NCI-H460 (cell line): ENCODE results near the gene DNPEP. TPM values are rescaled to one million over a fixed set of nuclear protein-coding genes. Genes with fewer than 3 reads are reported as not detected.

Source experiments
- small RNA-seq, 2 experiments: library from RNA; depleted of rRNA; stranded (forward); fragments of <200 nt; gene quantifications; one replicate each; pipeline ENCODE3, GENCODE V24; 2014
- total RNA-seq: library from RNA; depleted of rRNA; stranded (reverse); fragments of >200 nt; shearing (Covaris generic); gene quantifications from 2 replicates; pipeline ENCODE4 v1.2.3, GENCODE V29; 2014; rRNA removed

Gene DNPEP
- total RNA-seq, 1 experiment from 2014 or later, result 50.8 TPM

Small RNA genes within 50 kb of the gene (small RNA-seq; reads per million reads assigned to genes)
- gene AC053503.3, result 0 reads per million in 2 experiments

Other genes with a start within 250 kb of the DNPEP start
- 26.1 and 32.7 TPM in 2 replicates for gene NHEJ1, start 227.1 kb downstream of the DNPEP start, total RNA-seq
- gene SLC23A3, start 217.9 kb downstream of the DNPEP start, total RNA-seq, result 1.4 and 1.7 TPM in 2 replicates
- 21.7 and 23.8 TPM in 2 replicates for gene CNPPD1, start 211.0 kb downstream of the DNPEP start, total RNA-seq
- 55.2 and 58.6 TPM in 2 replicates for gene RETREG2, start 209.6 kb downstream of the DNPEP start, total RNA-seq
- gene ZFAND2B, start 181.1 kb downstream of the DNPEP start, total RNA-seq, result 21.5 and 22.1 TPM in 2 replicates
- gene ABCB6, start 169.0 kb downstream of the DNPEP start, total RNA-seq, result 62.5 and 67.7 TPM in 2 replicates
- 44.2 and 44.9 TPM in 2 replicates for gene ATG9A, start 158.3 kb downstream of the DNPEP start, total RNA-seq
- 38.8 and 48.0 TPM in 2 replicates for gene ANKZF1, start 158.1 kb downstream of the DNPEP start, total RNA-seq
- 14.0 and 15.8 TPM in 2 replicates for gene GLB1L, start 142.5 kb downstream of the DNPEP start, total RNA-seq
- gene STK16, start 142.4 kb downstream of the DNPEP start, total RNA-seq, result 20.9 and 25.3 TPM in 2 replicates
- not detected in 2 replicates for gene TUBA4B, start 134.7 kb downstream of the DNPEP start, total RNA-seq
- 32.9 and 39.4 TPM in 2 replicates for gene TUBA4A, start 134.0 kb downstream of the DNPEP start, total RNA-seq
- gene DNAJB2, start 108.5 kb downstream of the DNPEP start, total RNA-seq, result 15.2 and 17.4 TPM in 2 replicates
- gene PTPRN, start 78.5 kb downstream of the DNPEP start, total RNA-seq, result 11.3 and 22.7 TPM in 2 replicates
- not detected in 2 replicates for gene RESP18, start 55.2 kb downstream of the DNPEP start, total RNA-seq
- gene DES, start 30.5 kb upstream of the DNPEP start, total RNA-seq, result 0.38 and 0.50 TPM in 2 replicates
- gene SPEG, start 46.9 kb upstream of the DNPEP start, total RNA-seq, result 0.29 and 0.99 TPM in 2 replicates
- gene GMPPA, start 111.0 kb upstream of the DNPEP start, total RNA-seq, result 36.8 and 40.2 TPM in 2 replicates
- 0.17 and 0.43 TPM in 2 replicates for gene ASIC4, start 126.6 kb upstream of the DNPEP start, total RNA-seq
- 52.4 and 67.1 TPM in 2 replicates for gene CHPF, start 155.9 kb upstream of the DNPEP start, total RNA-seq
- gene TMEM198, start 156.1 kb upstream of the DNPEP start, total RNA-seq, result 0.59 and 0.87 TPM in 2 replicates
- 10.0 and 10.6 TPM in 2 replicates for gene OBSL1, start 183.6 kb upstream of the DNPEP start, total RNA-seq
- gene INHA, start 184.4 kb upstream of the DNPEP start, total RNA-seq, result 0.64 and 1.4 TPM in 2 replicates
- 18.1 and 21.6 TPM in 2 replicates for gene STK11IP, start 209.9 kb upstream of the DNPEP start, total RNA-seq
- 0.97 and 1.3 TPM in 2 replicates for gene SLC4A3, start 239.7 kb upstream of the DNPEP start, total RNA-seq